GM19467 (cell line): ENCODE measurements around the gene CDX2.

Experiments used
- ATAC-seq: cut with Tn5 transposase; IDR thresholded peaks from one replicate; pipeline ENCODE4 v1.9.1; 2021; ENCODE audit warnings: mild to moderate bottlenecking, moderate library complexity; ENCODE audit not compliant: unreplicated experiment

CDX2 gene

GRCh38 chr13:27979001-27979643, 10.0 kb upstream of the CDX2 start:
- ATAC-seq: no peak

- ATAC-seq: no peak
Measured at GRCh38 chr13:27978301-27978968, 9.3 kb upstream of the CDX2 start.

GRCh38 chr13:27977476-27978300, 8.6 kb upstream of the CDX2 start:
- ATAC-seq: no peak

- ATAC-seq: no peak
Measured at GRCh38 chr13:27976362-27977091, 7.4 kb upstream of the CDX2 start.

GRCh38 chr13:27975564-27976361, 6.6 kb upstream of the CDX2 start:
- ATAC-seq: no peak

GRCh38 chr13:27973961-27974662, 5.0 kb upstream of the CDX2 start:
- ATAC-seq: no peak

- no peak for ATAC-seq
Measured at GRCh38 chr13:27973291-27973690, 4.2 kb upstream of the CDX2 start.

GRCh38 chr13:27972478-27972820, 3.3 kb upstream of the CDX2 start:
- no peak for ATAC-seq

- ATAC-seq: no peak
Measured at GRCh38 chr13:27971776-27972477, 2.8 kb upstream of the CDX2 start.

GRCh38 chr13:27971236-27971645, 2.1 kb upstream of the CDX2 start:
- no peak for ATAC-seq

- ATAC-seq: no peak
Measured at GRCh38 chr13:27970382-27971235, 1.5 kb upstream of the CDX2 start.

GRCh38 chr13:27969866-27970229, 733 bp upstream of the CDX2 start:
- no peak for ATAC-seq

- ATAC-seq: no peak
Measured at GRCh38 chr13:27968316-27969081, 616 bp downstream of the CDX2 start.

- no peak for ATAC-seq
Measured at GRCh38 chr13:27967736-27968315, 1.3 kb downstream of the CDX2 start.

- ATAC-seq: no peak
Measured at GRCh38 chr13:27967203-27967735, 1.8 kb downstream of the CDX2 start.

- ATAC-seq: no peak
Measured at GRCh38 chr13:27966641-27967202, 2.4 kb downstream of the CDX2 start.
